ENCODE measurements around the gene GRIK3.

GRCh38 chr1:36942148-36942547 is 92.2 kb downstream of the GRIK3 start:
- no peak for TF ChIP-seq EZH2 (IDR thresholded peaks at IDR 0.05; ENCODE audit: low read length, unreplicated experiment)
- TF ChIP-seq CTCF (conservative IDR thresholded peaks at IDR 0.05; ENCODE audit: low read depth, low read length) = no peak
- no peak for TF ChIP-seq EZH2phosphoT487 (IDR thresholded peaks at IDR 0.05; ENCODE audit: borderline replicate concordance, low read length)
